Fibroblast of lung (primary cell): ENCODE results near the gene PRR14L.

Experiments used
- EZH2 ChIP-seq: IDR thresholded peaks from 2 replicates; pipeline ENCODE4 v1.5.1; 2012; ENCODE audit warnings: low read length, control low read depth, mild to moderate bottlenecking; ENCODE audit errors: missing control alignments
- TF ChIP-seq, protein P1 (sequence below), 2 donors: IDR thresholded peaks in 1 of 2; conservative IDR thresholded peaks in 1 of 2; 1 replicate in 1 of 2; 2 replicates in 1 of 2; pipeline ENCODE4 v1.5.1; 2011 to 2012; ENCODE audit warnings: low read length in 2 of 2, control low read depth in 1 of 2, inconsistent platforms in 1 of 2, low read depth in 1 of 2, mild to moderate bottlenecking in 1 of 2

DNA sequence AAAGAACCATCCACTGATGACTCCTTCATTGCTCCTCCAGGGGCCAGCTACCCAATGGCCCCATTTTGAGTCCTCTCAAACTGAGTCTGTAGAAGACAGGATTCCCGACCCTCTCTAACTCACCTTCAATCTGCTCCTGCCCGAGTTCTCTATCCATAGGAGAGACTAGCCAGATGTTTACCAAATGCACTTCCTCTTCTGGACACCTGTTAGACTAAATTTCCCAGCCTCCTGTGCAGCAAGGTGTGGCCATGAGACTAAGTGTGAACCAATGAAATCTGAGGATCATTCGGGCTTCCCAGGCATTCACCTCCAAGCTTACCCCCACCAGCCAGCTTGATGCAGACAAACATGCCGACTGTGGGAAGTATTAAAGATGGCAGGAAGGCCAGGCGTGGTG, 95.5 kb downstream of the PRR14L start:
- TF ChIP-seq, protein P1, sequence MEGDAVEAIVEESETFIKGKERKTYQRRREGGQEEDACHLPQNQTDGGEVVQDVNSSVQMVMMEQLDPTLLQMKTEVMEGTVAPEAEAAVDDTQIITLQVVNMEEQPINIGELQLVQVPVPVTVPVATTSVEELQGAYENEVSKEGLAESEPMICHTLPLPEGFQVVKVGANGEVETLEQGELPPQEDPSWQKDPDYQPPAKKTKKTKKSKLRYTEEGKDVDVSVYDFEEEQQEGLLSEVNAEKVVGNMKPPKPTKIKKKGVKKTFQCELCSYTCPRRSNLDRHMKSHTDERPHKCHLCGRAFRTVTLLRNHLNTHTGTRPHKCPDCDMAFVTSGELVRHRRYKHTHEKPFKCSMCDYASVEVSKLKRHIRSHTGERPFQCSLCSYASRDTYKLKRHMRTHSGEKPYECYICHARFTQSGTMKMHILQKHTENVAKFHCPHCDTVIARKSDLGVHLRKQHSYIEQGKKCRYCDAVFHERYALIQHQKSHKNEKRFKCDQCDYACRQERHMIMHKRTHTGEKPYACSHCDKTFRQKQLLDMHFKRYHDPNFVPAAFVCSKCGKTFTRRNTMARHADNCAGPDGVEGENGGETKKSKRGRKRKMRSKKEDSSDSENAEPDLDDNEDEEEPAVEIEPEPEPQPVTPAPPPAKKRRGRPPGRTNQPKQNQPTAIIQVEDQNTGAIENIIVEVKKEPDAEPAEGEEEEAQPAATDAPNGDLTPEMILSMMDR (conservative IDR thresholded peaks at IDR 0.05 in 1 of 2, IDR thresholded peaks at IDR 0.05 in 1 of 2; ENCODE audit: low read depth in 1 of 2, low read length in 2 of 2): no peak
- TF ChIP-seq EZH2: no peak
